K562 (cell line): ENCODE data around the gene C22orf31. TPM values are rescaled to one million over a fixed set of nuclear protein-coding genes. Genes with fewer than 3 reads are reported as not detected.

Experiments used
- EP400 ChIP-seq: fragments of 450-650 bp; IDR thresholded peaks from 2 replicates; pipeline ENCODE4 v1.6.1; 2017; ENCODE audit warnings: antibody characterized with exemption, mild to moderate bottlenecking, moderate library complexity
- L3MBTL2 ChIP-seq: fragments of 450-650 bp; IDR thresholded peaks from 2 replicates; pipeline ENCODE4 v1.6.1; 2016; ENCODE audit warnings: mild to moderate bottlenecking, moderate library complexity
- MBD2 ChIP-seq: sonication (generic); IDR thresholded peaks from 2 replicates; pipeline ENCODE4 v1.6.1; 2016; ENCODE audit warnings: low read depth, borderline replicate concordance
- MYNN ChIP-seq, 2 experiments: sonication (generic); formaldehyde crosslinking in 1 of 2; IDR thresholded peaks; 2 replicates each; pipeline versions ENCODE4 v1.5.0 to v1.6.1; 2016 to 2020; ENCODE audit warnings: antibody characterized with exemption in 1 of 2, missing genetic modification reagents in 1 of 2
- NFXL1 ChIP-seq: fragments of 450-650 bp; formaldehyde crosslinking; IDR thresholded peaks from 2 replicates; pipeline ENCODE4 v1.4.0; 2021; ENCODE audit warnings: mild to moderate bottlenecking
- POLR2AphosphoS5 ChIP-seq: IDR thresholded peaks from 2 replicates; pipeline ENCODE4 v1.6.1; 2011; ENCODE audit warnings: mild to moderate bottlenecking, low read depth, low read length, moderate library complexity; ENCODE audit not compliant: control insufficient read depth, insufficient read depth
- TAL1 ChIP-seq: fragments of 450-650 bp; IDR thresholded peaks from 2 replicates; pipeline ENCODE4 v1.6.1; 2016; ENCODE audit warnings: mild to moderate bottlenecking
- TCF7 ChIP-seq: sonication (generic); IDR thresholded peaks from 2 replicates; pipeline ENCODE4 v1.6.1; 2016; ENCODE audit warnings: antibody characterized with exemption, borderline replicate concordance
- TEAD1 ChIP-seq, 2 experiments: fragments of 450-650 bp in 1 of 2; sonication (generic) in 1 of 2; formaldehyde crosslinking; IDR thresholded peaks; 2 replicates each; pipeline versions ENCODE4 v1.4.0 to v1.8.0; 2020 to 2022; ENCODE audit warnings: mild to moderate bottlenecking in 2 of 2, missing genetic modification reagents in 1 of 2
- polyA plus RNA-seq, 8 experiments: library from polyadenylated mRNA; depleted of rRNA in 4 of 8; stranded (reverse) in 5 of 8; unstranded in 3 of 8; fragments of >200 nt; fragmentation: Nextera tagmentation in 2 of 8; fragmentation: Illumina TruSeq in 1 of 8; extraction: Ambion mirVana in 2 of 8; extraction: Trizol in 1 of 8; gene quantifications; 2 replicates each; pipeline versions ENCODE4 v1.2.1 to v1.2.3, GENCODE V29; 2011 to 2014; ENCODE audit warnings: inconsistent platforms in 1 of 8, missing spikeins in 1 of 8
- total RNA-seq, 7 experiments: library from RNA; depleted of rRNA in 6 of 7; stranded (reverse); fragments of >200 nt in 6 of 7; fragmentation: Illumina TruSeq in 2 of 7; extraction: Trizol in 2 of 7; gene quantifications; 2 replicates each; pipeline versions ENCODE4 v1.2.1 to v1.2.3, GENCODE V29; 2011 to 2021; ENCODE audit warnings: low replicate concordance in 1 of 7
- TF ChIP-seq, protein P1 (sequence below), 2 experiments: IDR thresholded peaks in 1 of 2; conservative IDR thresholded peaks in 1 of 2; 2 replicates each; pipeline ENCODE4 v1.6.1; 2016; ENCODE audit warnings: low read depth in 2 of 2, mild to moderate bottlenecking in 1 of 2, missing compliant biosample characterization in 1 of 2, missing genetic modification characterization in 1 of 2, moderate library complexity in 1 of 2
- TF ChIP-seq, protein P2 (sequence below): fragments of 250-450 bp; sonication (Bioruptor Pico); IDR thresholded peaks from 2 replicates; pipeline ENCODE4 v1.6.1; 2021; ENCODE audit warnings: mild to moderate bottlenecking
- TF ChIP-seq, protein P3 (sequence below): fragments of 450-650 bp; IDR thresholded peaks from 2 replicates; pipeline ENCODE4 v1.6.1; 2017; ENCODE audit warnings: antibody characterized with exemption, mild to moderate bottlenecking
- TF ChIP-seq, protein P4 (sequence below): IDR thresholded peaks from 2 replicates; pipeline ENCODE4 v1.6.1; 2011; ENCODE audit not compliant: insufficient read length; ENCODE audit errors: extremely low read depth
- TF ChIP-seq, protein P5 (sequence below): fragments of 250-450 bp; sonication (Bioruptor Pico); IDR thresholded peaks from 2 replicates; pipeline ENCODE4 v1.5.0; 2022; ENCODE audit warnings: mild to moderate bottlenecking

Gene C22orf31
- total and polyA plus RNA-seq, 9 of the 15 experiments (the other 6 are each of a cell fraction or from before 2014, with no cell fraction given), result not detected

DNA sequence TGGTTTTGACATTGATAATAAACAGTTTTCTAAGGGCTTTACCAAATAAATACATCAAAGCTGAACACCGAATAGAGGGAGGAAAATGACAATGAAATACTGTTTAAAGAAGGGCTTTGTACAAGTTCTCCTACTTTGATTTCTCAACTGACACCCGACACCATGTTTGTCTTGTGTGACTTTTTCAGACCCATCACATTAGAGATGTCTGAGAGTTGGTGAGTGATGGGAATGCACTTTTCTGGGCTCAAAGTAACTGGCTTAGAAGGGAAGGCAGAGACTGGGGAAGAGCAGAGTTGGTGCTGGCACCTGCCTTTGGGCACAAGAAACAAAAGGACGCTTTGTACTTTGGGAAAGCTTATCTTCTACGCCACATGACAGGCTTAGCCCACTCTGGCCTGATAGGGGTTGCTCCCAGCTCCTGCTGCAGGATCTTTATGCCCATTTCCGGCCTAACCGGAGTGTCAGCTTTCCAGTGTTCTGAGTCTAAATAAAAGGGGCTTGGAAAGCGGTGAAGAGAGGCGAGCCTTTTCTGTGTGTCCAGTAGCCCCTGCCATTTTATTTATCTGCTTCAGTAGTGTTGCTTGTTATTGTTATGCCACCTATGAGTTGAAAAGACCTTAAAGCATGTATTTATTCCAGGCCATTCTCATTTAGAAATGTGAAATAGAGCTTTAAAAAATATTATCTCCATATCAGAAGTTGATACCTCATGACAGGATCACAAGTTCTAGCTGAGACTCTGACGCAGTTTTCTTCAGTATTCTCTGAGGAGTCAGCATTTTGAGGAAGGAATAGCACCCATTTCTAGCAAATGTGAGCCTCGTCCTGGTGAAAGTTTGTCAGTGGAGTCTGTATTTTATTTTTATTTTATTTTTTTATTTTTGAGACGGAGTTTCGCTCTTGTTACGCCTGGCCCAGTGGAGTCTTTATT is 35.4 kb upstream of the C22orf31 start (continued):
- TF ChIP-seq, protein P1, sequence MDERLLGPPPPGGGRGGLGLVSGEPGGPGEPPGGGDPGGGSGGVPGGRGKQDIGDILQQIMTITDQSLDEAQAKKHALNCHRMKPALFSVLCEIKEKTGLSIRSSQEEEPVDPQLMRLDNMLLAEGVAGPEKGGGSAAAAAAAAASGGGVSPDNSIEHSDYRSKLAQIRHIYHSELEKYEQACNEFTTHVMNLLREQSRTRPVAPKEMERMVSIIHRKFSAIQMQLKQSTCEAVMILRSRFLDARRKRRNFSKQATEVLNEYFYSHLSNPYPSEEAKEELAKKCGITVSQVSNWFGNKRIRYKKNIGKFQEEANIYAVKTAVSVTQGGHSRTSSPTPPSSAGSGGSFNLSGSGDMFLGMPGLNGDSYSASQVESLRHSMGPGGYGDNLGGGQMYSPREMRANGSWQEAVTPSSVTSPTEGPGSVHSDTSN (CRISPR knock-in tag; IDR thresholded peaks at IDR 0.05; ENCODE audit: low read depth), result no peak
- TF ChIP-seq, protein P1 (tag; conservative IDR thresholded peaks at IDR 0.05; ENCODE audit: low read depth), result peak; percentile 32; the same call in 1 of the 2 replicates
- TF ChIP-seq EP400 (peak; percentile 38; the same call in 1 of the 2 replicates), TAL1 (peak; percentile 66), MBD2 (0 out of 2 replicates have a peak, but pooled peaks have one; percentile 22), TCF7 (no peak), POLR2AphosphoS5 (peak; percentile 19; the same call in 1 of the 2 replicates), L3MBTL2 (0 out of 2 replicates have a peak, but pooled peaks have one; percentile 24), MYNN (IDR thresholded peaks at IDR 0.05) (peak; percentile 53; the same call in 1 of the 2 replicates), MYNN (CRISPR knock-in tag; IDR thresholded peaks at IDR 0.05) (no peak), TEAD1 (CRISPR knock-in tag; IDR thresholded peaks at IDR 0.05) (0 out of 4 replicates have a peak, but pooled peaks of 1 of the 2 experiments have one; percentile 21), NFXL1 (CRISPR knock-in tag) (peak; percentile 58; the same call in 1 of the 2 replicates)
- TF ChIP-seq, protein P2, sequence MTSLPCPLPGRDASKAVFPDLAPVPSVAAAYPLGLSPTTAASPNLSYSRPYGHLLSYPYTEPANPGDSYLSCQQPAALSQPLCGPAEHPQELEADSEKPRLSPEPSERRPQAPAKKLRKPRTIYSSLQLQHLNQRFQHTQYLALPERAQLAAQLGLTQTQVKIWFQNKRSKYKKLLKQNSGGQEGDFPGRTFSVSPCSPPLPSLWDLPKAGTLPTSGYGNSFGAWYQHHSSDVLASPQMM (CRISPR knock-in tag), result no peak
- TF ChIP-seq, protein P3, sequence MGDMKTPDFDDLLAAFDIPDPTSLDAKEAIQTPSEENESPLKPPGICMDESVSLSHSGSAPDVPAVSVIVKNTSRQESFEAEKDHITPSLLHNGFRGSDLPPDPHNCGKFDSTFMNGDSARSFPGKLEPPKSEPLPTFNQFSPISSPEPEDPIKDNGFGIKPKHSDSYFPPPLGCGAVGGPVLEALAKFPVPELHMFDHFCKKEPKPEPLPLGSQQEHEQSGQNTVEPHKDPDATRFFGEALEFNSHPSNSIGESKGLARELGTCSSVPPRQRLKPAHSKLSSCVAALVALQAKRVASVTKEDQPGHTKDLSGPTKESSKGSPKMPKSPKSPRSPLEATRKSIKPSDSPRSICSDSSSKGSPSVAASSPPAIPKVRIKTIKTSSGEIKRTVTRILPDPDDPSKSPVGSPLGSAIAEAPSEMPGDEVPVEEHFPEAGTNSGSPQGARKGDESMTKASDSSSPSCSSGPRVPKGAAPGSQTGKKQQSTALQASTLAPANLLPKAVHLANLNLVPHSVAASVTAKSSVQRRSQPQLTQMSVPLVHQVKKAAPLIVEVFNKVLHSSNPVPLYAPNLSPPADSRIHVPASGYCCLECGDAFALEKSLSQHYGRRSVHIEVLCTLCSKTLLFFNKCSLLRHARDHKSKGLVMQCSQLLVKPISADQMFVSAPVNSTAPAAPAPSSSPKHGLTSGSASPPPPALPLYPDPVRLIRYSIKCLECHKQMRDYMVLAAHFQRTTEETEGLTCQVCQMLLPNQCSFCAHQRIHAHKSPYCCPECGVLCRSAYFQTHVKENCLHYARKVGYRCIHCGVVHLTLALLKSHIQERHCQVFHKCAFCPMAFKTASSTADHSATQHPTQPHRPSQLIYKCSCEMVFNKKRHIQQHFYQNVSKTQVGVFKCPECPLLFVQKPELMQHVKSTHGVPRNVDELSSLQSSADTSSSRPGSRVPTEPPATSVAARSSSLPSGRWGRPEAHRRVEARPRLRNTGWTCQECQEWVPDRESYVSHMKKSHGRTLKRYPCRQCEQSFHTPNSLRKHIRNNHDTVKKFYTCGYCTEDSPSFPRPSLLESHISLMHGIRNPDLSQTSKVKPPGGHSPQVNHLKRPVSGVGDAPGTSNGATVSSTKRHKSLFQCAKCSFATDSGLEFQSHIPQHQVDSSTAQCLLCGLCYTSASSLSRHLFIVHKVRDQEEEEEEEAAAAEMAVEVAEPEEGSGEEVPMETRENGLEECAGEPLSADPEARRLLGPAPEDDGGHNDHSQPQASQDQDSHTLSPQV, result peak; percentile 89
- TF ChIP-seq, protein P4, sequence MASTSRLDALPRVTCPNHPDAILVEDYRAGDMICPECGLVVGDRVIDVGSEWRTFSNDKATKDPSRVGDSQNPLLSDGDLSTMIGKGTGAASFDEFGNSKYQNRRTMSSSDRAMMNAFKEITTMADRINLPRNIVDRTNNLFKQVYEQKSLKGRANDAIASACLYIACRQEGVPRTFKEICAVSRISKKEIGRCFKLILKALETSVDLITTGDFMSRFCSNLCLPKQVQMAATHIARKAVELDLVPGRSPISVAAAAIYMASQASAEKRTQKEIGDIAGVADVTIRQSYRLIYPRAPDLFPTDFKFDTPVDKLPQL, result no peak
- TF ChIP-seq, protein P5, sequence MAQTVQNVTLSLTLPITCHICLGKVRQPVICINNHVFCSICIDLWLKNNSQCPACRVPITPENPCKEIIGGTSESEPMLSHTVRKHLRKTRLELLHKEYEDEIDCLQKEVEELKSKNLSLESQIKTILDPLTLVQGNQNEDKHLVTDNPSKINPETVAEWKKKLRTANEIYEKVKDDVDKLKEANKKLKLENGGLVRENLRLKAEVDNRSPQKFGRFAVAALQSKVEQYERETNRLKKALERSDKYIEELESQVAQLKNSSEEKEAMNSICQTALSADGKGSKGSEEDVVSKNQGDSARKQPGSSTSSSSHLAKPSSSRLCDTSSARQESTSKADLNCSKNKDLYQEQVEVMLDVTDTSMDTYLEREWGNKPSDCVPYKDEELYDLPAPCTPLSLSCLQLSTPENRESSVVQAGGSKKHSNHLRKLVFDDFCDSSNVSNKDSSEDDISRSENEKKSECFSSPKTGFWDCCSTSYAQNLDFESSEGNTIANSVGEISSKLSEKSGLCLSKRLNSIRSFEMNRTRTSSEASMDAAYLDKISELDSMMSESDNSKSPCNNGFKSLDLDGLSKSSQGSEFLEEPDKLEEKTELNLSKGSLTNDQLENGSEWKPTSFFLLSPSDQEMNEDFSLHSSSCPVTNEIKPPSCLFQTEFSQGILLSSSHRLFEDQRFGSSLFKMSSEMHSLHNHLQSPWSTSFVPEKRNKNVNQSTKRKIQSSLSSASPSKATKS (CRISPR knock-in tag), result no peak
